Measurements from ENCODE around the gene SAMD1.
A peak's percentile ranks its signal among the peaks of the same experiment; 100 is the strongest.

SAMD1 gene
- long read RNA-seq, partial matches to known transcripts: 2 of 5 reads
- long read RNA-seq, other reads (novel, unspliced or antisense): 2 of 5 reads

DNA sequence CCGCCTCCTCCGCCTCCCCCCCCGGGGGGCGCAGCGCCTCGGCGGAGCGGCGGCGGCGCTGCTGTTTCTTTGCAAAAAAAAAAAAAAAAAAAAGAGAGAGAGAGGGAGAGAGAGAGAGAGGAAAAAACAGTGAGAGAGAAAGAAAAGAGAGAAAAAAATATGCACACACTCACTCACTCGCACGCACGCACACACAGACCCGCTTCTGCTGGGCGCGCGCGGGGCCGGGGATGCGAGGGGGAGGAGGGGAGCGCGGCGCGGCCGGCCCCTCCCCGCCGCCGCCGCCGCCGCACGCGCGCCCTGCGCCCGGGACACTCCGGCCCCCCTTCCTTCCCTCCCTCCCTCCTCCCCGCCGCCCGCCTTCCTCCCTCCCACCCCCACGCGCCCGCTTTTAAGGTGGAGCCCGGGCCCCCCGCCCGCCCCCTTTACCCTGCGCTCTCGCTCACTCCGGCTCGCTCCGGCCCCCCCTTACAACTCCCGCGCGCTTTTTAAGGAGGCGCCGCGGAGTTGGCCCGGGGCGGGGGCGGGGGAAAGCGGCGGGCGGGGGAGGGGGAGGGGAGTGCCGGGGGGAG lies at the start of gene SAMD1:
SAMD1 (minus strand) TSS at position 243 of the 572 bp plus-strand sequence.
- DNase-seq (ENCODE audit: low read depth in 1 of 2, low spot score in 1 of 2): peak; percentile 74 to 82
- Histone ChIP-seq H3K27ac (replicated peaks) (peak within 1 kb of the TSS; percentile 84), H3K4me3 (replicated peaks; ENCODE audit: insufficient read depth, low read length) (peak within 1 kb of the TSS; percentile 66), H3K27me3 (ENCODE audit: insufficient read depth, poor library complexity, severe bottlenecking) (no peaks in the 10 kb centered on the region)
- TF ChIP-seq POLR2AphosphoS5 (IDR thresholded peaks at IDR 0.05; ENCODE audit: low read depth): no peak
- TF ChIP-seq SPI1 (IDR thresholded peaks at IDR 0.05; ENCODE audit: borderline replicate concordance, low read depth): no peak
- TF ChIP-seq, protein P1, sequence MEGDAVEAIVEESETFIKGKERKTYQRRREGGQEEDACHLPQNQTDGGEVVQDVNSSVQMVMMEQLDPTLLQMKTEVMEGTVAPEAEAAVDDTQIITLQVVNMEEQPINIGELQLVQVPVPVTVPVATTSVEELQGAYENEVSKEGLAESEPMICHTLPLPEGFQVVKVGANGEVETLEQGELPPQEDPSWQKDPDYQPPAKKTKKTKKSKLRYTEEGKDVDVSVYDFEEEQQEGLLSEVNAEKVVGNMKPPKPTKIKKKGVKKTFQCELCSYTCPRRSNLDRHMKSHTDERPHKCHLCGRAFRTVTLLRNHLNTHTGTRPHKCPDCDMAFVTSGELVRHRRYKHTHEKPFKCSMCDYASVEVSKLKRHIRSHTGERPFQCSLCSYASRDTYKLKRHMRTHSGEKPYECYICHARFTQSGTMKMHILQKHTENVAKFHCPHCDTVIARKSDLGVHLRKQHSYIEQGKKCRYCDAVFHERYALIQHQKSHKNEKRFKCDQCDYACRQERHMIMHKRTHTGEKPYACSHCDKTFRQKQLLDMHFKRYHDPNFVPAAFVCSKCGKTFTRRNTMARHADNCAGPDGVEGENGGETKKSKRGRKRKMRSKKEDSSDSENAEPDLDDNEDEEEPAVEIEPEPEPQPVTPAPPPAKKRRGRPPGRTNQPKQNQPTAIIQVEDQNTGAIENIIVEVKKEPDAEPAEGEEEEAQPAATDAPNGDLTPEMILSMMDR (IDR thresholded peaks at IDR 0.05; ENCODE audit: insufficient read depth, low read length): no peak
- TF ChIP-seq GABPA (IDR thresholded peaks at IDR 0.05; ENCODE audit: low read depth): no peak
- TF ChIP-seq, protein P2, sequence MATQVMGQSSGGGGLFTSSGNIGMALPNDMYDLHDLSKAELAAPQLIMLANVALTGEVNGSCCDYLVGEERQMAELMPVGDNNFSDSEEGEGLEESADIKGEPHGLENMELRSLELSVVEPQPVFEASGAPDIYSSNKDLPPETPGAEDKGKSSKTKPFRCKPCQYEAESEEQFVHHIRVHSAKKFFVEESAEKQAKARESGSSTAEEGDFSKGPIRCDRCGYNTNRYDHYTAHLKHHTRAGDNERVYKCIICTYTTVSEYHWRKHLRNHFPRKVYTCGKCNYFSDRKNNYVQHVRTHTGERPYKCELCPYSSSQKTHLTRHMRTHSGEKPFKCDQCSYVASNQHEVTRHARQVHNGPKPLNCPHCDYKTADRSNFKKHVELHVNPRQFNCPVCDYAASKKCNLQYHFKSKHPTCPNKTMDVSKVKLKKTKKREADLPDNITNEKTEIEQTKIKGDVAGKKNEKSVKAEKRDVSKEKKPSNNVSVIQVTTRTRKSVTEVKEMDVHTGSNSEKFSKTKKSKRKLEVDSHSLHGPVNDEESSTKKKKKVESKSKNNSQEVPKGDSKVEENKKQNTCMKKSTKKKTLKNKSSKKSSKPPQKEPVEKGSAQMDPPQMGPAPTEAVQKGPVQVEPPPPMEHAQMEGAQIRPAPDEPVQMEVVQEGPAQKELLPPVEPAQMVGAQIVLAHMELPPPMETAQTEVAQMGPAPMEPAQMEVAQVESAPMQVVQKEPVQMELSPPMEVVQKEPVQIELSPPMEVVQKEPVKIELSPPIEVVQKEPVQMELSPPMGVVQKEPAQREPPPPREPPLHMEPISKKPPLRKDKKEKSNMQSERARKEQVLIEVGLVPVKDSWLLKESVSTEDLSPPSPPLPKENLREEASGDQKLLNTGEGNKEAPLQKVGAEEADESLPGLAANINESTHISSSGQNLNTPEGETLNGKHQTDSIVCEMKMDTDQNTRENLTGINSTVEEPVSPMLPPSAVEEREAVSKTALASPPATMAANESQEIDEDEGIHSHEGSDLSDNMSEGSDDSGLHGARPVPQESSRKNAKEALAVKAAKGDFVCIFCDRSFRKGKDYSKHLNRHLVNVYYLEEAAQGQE (IDR thresholded peaks at IDR 0.05; ENCODE audit: insufficient replicate concordance, low read depth): no peak

GRCh38 chr19:14139944-14140343 lies 49.4 kb upstream of the SAMD1 start:
- Histone ChIP-seq H3K27ac (replicated peaks) (0 out of 2 replicates have a peak overlapping the region, but pooled peaks have one; percentile 20), H3K4me3 (replicated peaks; ENCODE audit: insufficient read depth, low read length) (no peak overlapping the region), H3K27me3 (ENCODE audit: insufficient read depth, poor library complexity, severe bottlenecking) (no peaks in the 10 kb centered on the region)
- no peak for TF ChIP-seq SPI1 (IDR thresholded peaks at IDR 0.05; ENCODE audit: borderline replicate concordance, low read depth)
- TF ChIP-seq, protein P1 (IDR thresholded peaks at IDR 0.05; ENCODE audit: insufficient read depth, low read length): no peak
- peak; percentile 72; the same call in 1 of the 2 replicates for TF ChIP-seq POLR2AphosphoS5 (IDR thresholded peaks at IDR 0.05; ENCODE audit: low read depth)
- TF ChIP-seq, protein P2 (IDR thresholded peaks at IDR 0.05; ENCODE audit: insufficient replicate concordance, low read depth): no peak
- DNase-seq (ENCODE audit: low read depth in 1 of 2, low spot score in 1 of 2): peak; percentile 48 to 79

DNA sequence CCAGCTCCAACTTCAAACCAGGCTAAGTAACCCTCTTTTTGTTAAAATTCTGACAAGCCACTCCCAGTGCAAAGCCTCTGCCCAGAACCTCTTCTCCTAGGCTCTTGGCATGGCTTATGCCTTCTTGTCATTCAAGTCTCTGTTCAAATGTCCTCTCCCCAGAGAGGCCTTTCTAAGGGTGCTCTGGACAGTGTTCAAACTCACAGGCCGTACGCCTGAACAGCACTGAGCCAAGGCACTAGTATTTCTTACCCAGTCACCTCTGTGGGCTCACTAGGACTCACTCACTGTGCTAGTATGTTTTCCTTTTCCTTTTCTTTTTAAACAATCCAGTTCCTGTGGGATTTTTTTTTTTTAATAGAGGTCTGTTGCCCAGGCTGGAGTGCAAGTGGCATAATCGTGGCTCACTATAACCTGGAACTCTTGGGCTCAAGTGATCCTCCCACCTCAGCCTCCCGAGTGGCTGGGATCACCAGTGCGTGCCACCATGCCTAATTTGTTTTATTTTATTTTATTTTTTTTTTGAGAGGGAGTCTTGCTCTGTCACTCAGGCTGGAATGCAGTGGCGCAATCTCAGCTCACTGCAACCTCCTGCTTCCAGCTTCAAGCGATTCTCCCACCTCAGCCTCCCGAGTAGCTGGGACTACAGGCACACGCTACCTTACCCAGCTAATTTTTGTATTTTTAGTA lies 48.2 kb upstream of the SAMD1 start:
- Histone ChIP-seq H3K4me3 (replicated peaks; ENCODE audit: insufficient read depth, low read length) (no peak overlapping the region), H3K27ac (replicated peaks) (no peak overlapping the region; the same call in 1 of the 2 replicates), H3K27me3 (ENCODE audit: insufficient read depth, poor library complexity, severe bottlenecking) (no peaks in the 10 kb centered on the region)
- no peak for DNase-seq (ENCODE audit: low read depth in 1 of 2, low spot score in 1 of 2)
- no peak for TF ChIP-seq GABPA (IDR thresholded peaks at IDR 0.05; ENCODE audit: low read depth)
- TF ChIP-seq POLR2AphosphoS5 (IDR thresholded peaks at IDR 0.05; ENCODE audit: low read depth): no peak
- TF ChIP-seq SPI1 (IDR thresholded peaks at IDR 0.05; ENCODE audit: borderline replicate concordance, low read depth): no peak
- TF ChIP-seq, protein P1 (IDR thresholded peaks at IDR 0.05; ENCODE audit: insufficient read depth, low read length): no peak
- TF ChIP-seq, protein P2 (IDR thresholded peaks at IDR 0.05; ENCODE audit: insufficient replicate concordance, low read depth): no peak

Data from HL-60 (cell line).